Pancreas (tissue), 10 donors: ENCODE results near the gene DMD. TPM values are rescaled to one million over a fixed set of nuclear protein-coding genes. Genes with fewer than 3 reads are reported as not detected.

ENCODE experiments used
- ATAC-seq, 4 donors: fragments of 200-7000 bp; cut with Tn5 transposase; one replicate each; pipeline versions ENCODE4 v1.8.0 to v1.9.1; 2020; ENCODE audit warnings: mild to moderate bottlenecking in 4 of 4, moderate library complexity in 4 of 4
- DNase-seq, 6 donors: peaks; one replicate each; pipeline ENCODE4 v3.0.0-alpha.2; 2020
- FAIRE-seq: peaks from 2 replicates; lab custom pipeline; 2012; peaks lifted over from hg19 to GRCh38; lab: Jason Lieb, UNC
- H3K27ac ChIP-seq, 4 donors: fragments of 200-600 bp; sonication (generic); 1 replicate in 3 of 4; 2 replicates in 1 of 4; pipeline versions ENCODE4 v1.5.0 to v1.8.0; 2020
- H3K27me3 ChIP-seq, 4 donors: fragments of 200-600 bp; one replicate each; pipeline ENCODE4 v1.8.0; 2021
- H3K36me3 ChIP-seq, 3 donors: fragments of 200-600 bp; sonication (generic) in 1 of 3; one replicate each; pipeline versions ENCODE4 v1.5.0 to v1.8.0; 2020 to 2021
- H3K4me1 ChIP-seq, 3 donors: fragments of 200-600 bp; one replicate each; pipeline ENCODE4 v1.8.0; 2021
- H3K4me3 ChIP-seq, 4 donors: fragments of 200-600 bp; sonication (generic) in 2 of 4; one replicate each; pipeline versions ENCODE4 v1.5.0 to v1.8.0; 2020 to 2021
- H3K9me3 ChIP-seq, 4 donors: fragments of 200-600 bp; one replicate each; pipeline ENCODE4 v1.8.0; 2021
- CTCF ChIP-seq, 4 donors: fragments of 200-600 bp; sonication (generic) in 3 of 4; IDR thresholded peaks; one replicate each; pipeline versions ENCODE4 v1.5.0 to v1.8.0; 2021; ENCODE audit warnings: antibody characterized with exemption in 4 of 4
- WGBS, 2 donors: extraction: QIAGEN DNeasy Blood & Tissue Kit; methylation state at CpG; one replicate each; pipeline ENCODE4 v1.1.7; 2013; 5-methylcytosine and 5-hydroxymethylcytosine counted together
- intact Hi-C, 3 donors: fragments of 100-400 bp; cut with DNase I; formaldehyde crosslinking; loops; one replicate each; pipeline versions ENCODE4 v1.11.1 to v1.14.2; 2022
- polyA plus RNA-seq, 2 donors: library from polyadenylated mRNA; stranded (reverse); fragments of 200-250 nt; gene quantifications; one replicate each; pipeline ENCODE4 v1.2.3, GENCODE V29; 2013
- total RNA-seq, 6 donors: library from RNA; stranded (reverse); fragmentation: NEBNext Ultra II Directional in 4 of 6; extraction: Animal tissue kit (Norgen Biotek cat#: 25700) in 4 of 6; gene quantifications; one replicate each; pipeline versions ENCODE4 v1.2.1 to v1.2.4, GENCODE V29; 2021 to 2023
- donor health status: healthy with polysubstance abuse.
- donor health status: DM: no; HTN: no; CAD: no; lungs with moderate emphysema.
- donor health status: DM: no; HTN: no; CAD: no.
- donor health status: control.
- donor health status: control.
- donor health status: Bipolar disorder and iron deficiency.
- donor health status: DM: yes; HTN: yes; CAD: no.
- donor health status: DM: no; HTN: no; CAD: no.
- donor health status: DM: no; HTN: no; CAD: no.
- donor health status: DM: yes; HTN: yes; CAD: no.

Gene DMD
- total and polyA plus RNA-seq, 8 donors: 9.1 to 46.5 (median 32.1) TPM

- intact Hi-C loops: no loop called here
- ATAC-seq (peak; percentile 41 to 76 (median 71)), DNase-seq (peak in 1 of 6 donors; percentile 36), FAIRE-seq (no peak)
- no peak overlapping the region for H3K27ac ChIP-seq
- H3K4me1 ChIP-seq: peaks cover 0 to 1% (median 0%) of the 10 kb centered on the region in 3 donors
- peak in 2 of 4 donors; percentile 27 to 31 for TF ChIP-seq CTCF (IDR thresholded peaks at IDR 0.05)
- H3K27me3 ChIP-seq: no peaks in the 10 kb centered on the region
- H3K9me3 ChIP-seq: no peaks in the 10 kb centered on the region
- H3K36me3 ChIP-seq: no peaks in the 10 kb centered on the region
- H3K4me3 ChIP-seq: no peak overlapping the region
Observed at GRCh38 chrX:31213941-31214340, 1997.4 kb downstream of the DMD start.

GRCh38 chrX:31212856-31213748 is 1998.2 kb downstream of the DMD start:
- 34 to 38% methylated on average over 6 of the region's 6 CpGs for WGBS, 2 donors
- H3K27me3 ChIP-seq: no peaks in the 10 kb centered on the region
- H3K9me3 ChIP-seq: no peaks in the 10 kb centered on the region
- TF ChIP-seq CTCF (IDR thresholded peaks at IDR 0.05): no peak
- no peaks in the 10 kb centered on the region for H3K36me3 ChIP-seq
- H3K27ac ChIP-seq: no peak overlapping the region
- FAIRE-seq (no peak), DNase-seq (no peak), ATAC-seq (peak in 1 of 4 donors; percentile 25)
- intact Hi-C loops: no loop called here
- no peak overlapping the region for H3K4me3 ChIP-seq
- H3K4me1 ChIP-seq: peaks cover 0 to 7% (median 0%) of the 10 kb centered on the region in 3 donors

GRCh38 chrX:31209005-31209628 is 2002.2 kb downstream of the DMD start:
- Histone ChIP-seq H3K4me1 (peaks cover 0 to 7% (median 0%) of the 10 kb centered on the region in 3 donors), H3K9me3 (no peaks in the 10 kb centered on the region), H3K4me3 (no peak overlapping the region), H3K36me3 (no peaks in the 10 kb centered on the region), H3K27me3 (no peaks in the 10 kb centered on the region), H3K27ac (no peak overlapping the region)
- FAIRE-seq (no peak), ATAC-seq (peak in 1 of 4 donors; percentile 33), DNase-seq (no peak)
- no peak for TF ChIP-seq CTCF (IDR thresholded peaks at IDR 0.05)
- WGBS, 2 donors: 46 to 49% methylated on average over 10 of the region's 10 CpGs
- intact Hi-C loops: no loop called here

GRCh38 chrX:31201503-31201902 is 2009.8 kb downstream of the DMD start:
- no peak for TF ChIP-seq CTCF (IDR thresholded peaks at IDR 0.05)
- no peak overlapping the region for H3K4me3 ChIP-seq
- FAIRE-seq (no peak), ATAC-seq (no peak), DNase-seq (no peak)
- no peaks in the 10 kb centered on the region for H3K27me3 ChIP-seq
- WGBS, 2 donors: 71 to 86% methylated on average over 4 of the region's 4 CpGs
- intact Hi-C loops: no loop called here
- no peak overlapping the region for H3K27ac ChIP-seq
- peaks cover 0 to 4% (median 4%) of the 10 kb centered on the region in 3 donors for H3K4me1 ChIP-seq
- H3K36me3 ChIP-seq: peaks cover 0 to 7% (median 0%) of the 10 kb centered on the region in 3 donors
- H3K9me3 ChIP-seq: no peaks in the 10 kb centered on the region
